Measurements from ENCODE around the gene MRPL53. TPM values are rescaled to one million over a fixed set of nuclear protein-coding genes. Genes with fewer than 3 reads are reported as not detected.

The MRPL53 gene
- total and polyA plus RNA-seq, 2 of the 13 experiments (the other 11 are each of a cell fraction or from before 2014, with no cell fraction given), result 34.3 to 51.9 TPM

- TF ChIP-seq, protein P1, sequence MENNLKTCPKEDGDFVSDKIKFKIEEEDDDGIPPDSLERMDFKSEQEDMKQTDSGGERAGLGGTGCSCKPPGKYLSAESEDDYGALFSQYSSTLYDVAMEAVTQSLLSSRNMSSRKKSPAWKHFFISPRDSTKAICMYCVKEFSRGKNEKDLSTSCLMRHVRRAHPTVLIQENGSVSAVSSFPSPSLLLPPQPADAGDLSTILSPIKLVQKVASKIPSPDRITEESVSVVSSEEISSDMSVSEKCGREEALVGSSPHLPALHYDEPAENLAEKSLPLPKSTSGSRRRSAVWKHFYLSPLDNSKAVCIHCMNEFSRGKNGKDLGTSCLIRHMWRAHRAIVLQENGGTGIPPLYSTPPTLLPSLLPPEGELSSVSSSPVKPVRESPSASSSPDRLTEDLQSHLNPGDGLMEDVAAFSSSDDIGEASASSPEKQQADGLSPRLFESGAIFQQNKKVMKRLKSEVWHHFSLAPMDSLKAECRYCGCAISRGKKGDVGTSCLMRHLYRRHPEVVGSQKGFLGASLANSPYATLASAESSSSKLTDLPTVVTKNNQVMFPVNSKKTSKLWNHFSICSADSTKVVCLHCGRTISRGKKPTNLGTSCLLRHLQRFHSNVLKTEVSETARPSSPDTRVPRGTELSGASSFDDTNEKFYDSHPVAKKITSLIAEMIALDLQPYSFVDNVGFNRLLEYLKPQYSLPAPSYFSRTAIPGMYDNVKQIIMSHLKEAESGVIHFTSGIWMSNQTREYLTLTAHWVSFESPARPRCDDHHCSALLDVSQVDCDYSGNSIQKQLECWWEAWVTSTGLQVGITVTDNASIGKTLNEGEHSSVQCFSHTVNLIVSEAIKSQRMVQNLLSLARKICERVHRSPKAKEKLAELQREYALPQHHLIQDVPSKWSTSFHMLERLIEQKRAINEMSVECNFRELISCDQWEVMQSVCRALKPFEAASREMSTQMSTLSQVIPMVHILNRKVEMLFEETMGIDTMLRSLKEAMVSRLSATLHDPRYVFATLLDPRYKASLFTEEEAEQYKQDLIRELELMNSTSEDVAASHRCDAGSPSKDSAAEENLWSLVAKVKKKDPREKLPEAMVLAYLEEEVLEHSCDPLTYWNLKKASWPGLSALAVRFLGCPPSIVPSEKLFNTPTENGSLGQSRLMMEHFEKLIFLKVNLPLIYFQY (CRISPR knock-in tag; IDR thresholded peaks at IDR 0.05; ENCODE audit: borderline replicate concordance), result no peak; the same call in 1 of the 2 replicates
- TF ChIP-seq KDM2A (CRISPR knock-in tag; IDR thresholded peaks at IDR 0.05; ENCODE audit: borderline replicate concordance, low read depth), result peak; percentile 100
- TF ChIP-seq ZNF746 (CRISPR knock-in tag; IDR thresholded peaks at IDR 0.05), result peak; percentile 21; the same call in 1 of the 2 replicates
- TF ChIP-seq TBX2 (CRISPR knock-in tag; IDR thresholded peaks at IDR 0.05; ENCODE audit: borderline replicate concordance), result peak; percentile 78
- peak; percentile 65; the same call in 1 of the 2 replicates for TF ChIP-seq ZNF160 (CRISPR knock-in tag; IDR thresholded peaks at IDR 0.05)
- TF ChIP-seq MAZ (IDR thresholded peaks at IDR 0.05; ENCODE audit: borderline replicate concordance, low read depth, low read length), result peak; percentile 79
- TF ChIP-seq MAZ (CRISPR knock-in tag; IDR thresholded peaks at IDR 0.05; ENCODE audit: low read depth), result peak; percentile 94
- no peak for TF ChIP-seq PAF1 (CRISPR knock-in tag; IDR thresholded peaks at IDR 0.05)
- peak; percentile 78 for TF ChIP-seq FOXP4 (CRISPR knock-in tag; IDR thresholded peaks at IDR 0.05)
- peak; percentile 3; the same call in 1 of the 2 replicates for TF ChIP-seq ZNF12 (CRISPR knock-in tag; IDR thresholded peaks at IDR 0.05)
- TF ChIP-seq HOXA3 (CRISPR knock-in tag; IDR thresholded peaks at IDR 0.05), result peak; percentile 96
- no peak for TF ChIP-seq HOXA7 (CRISPR knock-in tag; IDR thresholded peaks at IDR 0.05)
- TF ChIP-seq HDAC2 (CRISPR knock-in tag; IDR thresholded peaks at IDR 0.05), result peak; percentile 74
- TF ChIP-seq WIZ (CRISPR knock-in tag; IDR thresholded peaks at IDR 0.05), result no peak; the same call in 1 of the 2 replicates
- 0 out of 2 replicates have a peak, but pooled peaks have one; percentile 84 for TF ChIP-seq ZNF138 (CRISPR knock-in tag; IDR thresholded peaks at IDR 0.05; ENCODE audit: low read depth)
- peak; percentile 82; the same call in 1 of the 2 replicates for TF ChIP-seq ZNF232 (CRISPR knock-in tag; IDR thresholded peaks at IDR 0.05; ENCODE audit: borderline replicate concordance)
- TF ChIP-seq SMAD1 (CRISPR knock-in tag; IDR thresholded peaks at IDR 0.05; ENCODE audit: borderline replicate concordance, low read depth), result no peak
- peak in 1 of 2 experiments; percentile 73; a peak in 2 of 4 replicates for TF ChIP-seq POLR2A (IDR thresholded peaks at IDR 0.05; ENCODE audit: insufficient read depth in 1 of 2, low read depth in 2 of 2, low read length in 2 of 2)
- TF ChIP-seq BRF2 (CRISPR knock-in tag; IDR thresholded peaks at IDR 0.05), result peak; percentile 35; the same call in 1 of the 2 replicates
- peak; percentile 64 for TF ChIP-seq DR1 (CRISPR knock-in tag; IDR thresholded peaks at IDR 0.05)
- peak; percentile 93 for TF ChIP-seq SPEN (CRISPR knock-in tag; IDR thresholded peaks at IDR 0.05; ENCODE audit: low read depth)
- no peak for TF ChIP-seq ZFP62 (CRISPR knock-in tag; IDR thresholded peaks at IDR 0.05)
Measured at GRCh38 chr2:74507145-74507925, 34.9 kb upstream of the MRPL53 start, which contains the start of gene PCGF1 (continued).

Measured in HepG2 (cell line).